GM18907 (cell line): ENCODE data around the gene ACSS3.

Experiments used
- ATAC-seq: cut with Tn5 transposase; IDR thresholded peaks from one replicate; pipeline ENCODE4 v1.9.1; 2021; ENCODE audit warnings: mild to moderate bottlenecking, moderate library complexity; ENCODE audit not compliant: unreplicated experiment

Gene ACSS3

GRCh38 chr12:81288651-81289050, 210.8 kb downstream of the ACSS3 start:
- ATAC-seq = no peak

GRCh38 chr12:81294325-81295190, 216.7 kb downstream of the ACSS3 start:
- ATAC-seq = peak; percentile 48

GRCh38 chr12:81295251-81295650, 217.4 kb downstream of the ACSS3 start:
- ATAC-seq = no peak

GRCh38 chr12:81296556-81297305, 218.9 kb downstream of the ACSS3 start:
- ATAC-seq = no peak

- ATAC-seq = no peak
Measured at GRCh38 chr12:81297601-81298000, 219.7 kb downstream of the ACSS3 start.

- ATAC-seq = no peak
Measured at GRCh38 chr12:81300454-81300853, 222.6 kb downstream of the ACSS3 start.

- no peak for ATAC-seq
Measured at GRCh38 chr12:81303935-81304334, 226.1 kb downstream of the ACSS3 start.
